ENCODE data around the gene CLK3.

DNA sequence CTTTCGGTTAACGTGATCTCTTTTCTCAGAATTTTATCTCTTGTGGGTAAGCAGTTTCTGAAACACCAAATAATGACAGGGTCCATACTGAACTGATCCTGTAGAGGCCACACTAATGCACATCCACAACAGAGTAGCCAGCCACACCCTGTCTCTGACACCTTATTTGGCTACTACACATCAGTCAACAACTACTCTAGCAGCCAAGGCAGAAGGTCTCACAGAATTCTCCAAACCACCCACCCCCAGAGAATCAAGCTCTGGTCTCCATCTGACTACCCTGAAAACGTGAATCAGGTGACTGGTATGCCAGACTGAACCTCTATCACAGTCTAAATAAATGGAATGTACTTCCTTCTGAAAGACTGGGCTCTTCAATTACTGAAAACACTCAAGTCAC is 42.2 kb downstream of the CLK3 start:
- TF ChIP-seq, protein P1, sequence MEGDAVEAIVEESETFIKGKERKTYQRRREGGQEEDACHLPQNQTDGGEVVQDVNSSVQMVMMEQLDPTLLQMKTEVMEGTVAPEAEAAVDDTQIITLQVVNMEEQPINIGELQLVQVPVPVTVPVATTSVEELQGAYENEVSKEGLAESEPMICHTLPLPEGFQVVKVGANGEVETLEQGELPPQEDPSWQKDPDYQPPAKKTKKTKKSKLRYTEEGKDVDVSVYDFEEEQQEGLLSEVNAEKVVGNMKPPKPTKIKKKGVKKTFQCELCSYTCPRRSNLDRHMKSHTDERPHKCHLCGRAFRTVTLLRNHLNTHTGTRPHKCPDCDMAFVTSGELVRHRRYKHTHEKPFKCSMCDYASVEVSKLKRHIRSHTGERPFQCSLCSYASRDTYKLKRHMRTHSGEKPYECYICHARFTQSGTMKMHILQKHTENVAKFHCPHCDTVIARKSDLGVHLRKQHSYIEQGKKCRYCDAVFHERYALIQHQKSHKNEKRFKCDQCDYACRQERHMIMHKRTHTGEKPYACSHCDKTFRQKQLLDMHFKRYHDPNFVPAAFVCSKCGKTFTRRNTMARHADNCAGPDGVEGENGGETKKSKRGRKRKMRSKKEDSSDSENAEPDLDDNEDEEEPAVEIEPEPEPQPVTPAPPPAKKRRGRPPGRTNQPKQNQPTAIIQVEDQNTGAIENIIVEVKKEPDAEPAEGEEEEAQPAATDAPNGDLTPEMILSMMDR (IDR thresholded peaks at IDR 0.05): no peak
- TF ChIP-seq POLR2AphosphoS5 (IDR thresholded peaks at IDR 0.05): no peak
- no peak for TF ChIP-seq POLR2A (IDR thresholded peaks at IDR 0.05)
- no peak for TF ChIP-seq EP300 (IDR thresholded peaks at IDR 0.05)
